ENCODE results near the gene SEMA4D. TPM values are rescaled to one million over a fixed set of nuclear protein-coding genes. Genes with fewer than 3 reads are reported as not detected.

SEMA4D gene
- total RNA-seq, 1 donor from 2014 or later, result 388 TPM

- intact Hi-C loops (cut with micrococcal nuclease), result loop anchor here (1.0 to 2.0 kb wide), 3 partner anchors 8 to 100 kb away; no protein-coding TSS in a partner anchor
Observed at GRCh38 chr9:89448821-89449220, 49.1 kb downstream of the SEMA4D start.

GRCh38 chr9:89448381-89448780 lies 49.5 kb downstream of the SEMA4D start:
- intact Hi-C loops (cut with micrococcal nuclease), result loop anchor here (1.0 to 2.0 kb wide), 2 partner anchors 88 to 100 kb away; no protein-coding TSS in a partner anchor

GRCh38 chr9:89447416-89447815 lies 50.5 kb downstream of the SEMA4D start:
- intact Hi-C loops (cut with micrococcal nuclease), result no loop called here

- intact Hi-C loops (cut with micrococcal nuclease), result no loop called here
Observed at GRCh38 chr9:89446961-89447310, 51.0 kb downstream of the SEMA4D start.

- intact Hi-C loops (cut with micrococcal nuclease), result no loop called here
Observed at GRCh38 chr9:89446261-89446960, 51.5 kb downstream of the SEMA4D start.

GRCh38 chr9:89445801-89446251 lies 52.1 kb downstream of the SEMA4D start:
- intact Hi-C loops (cut with micrococcal nuclease), result no loop called here

GRCh38 chr9:89444925-89445765 lies 52.8 kb downstream of the SEMA4D start:
- intact Hi-C loops (cut with micrococcal nuclease), result no loop called here

- intact Hi-C loops (cut with micrococcal nuclease), result no loop called here
Observed at GRCh38 chr9:89444274-89444673, 53.6 kb downstream of the SEMA4D start.

- intact Hi-C loops (cut with micrococcal nuclease), result no loop called here
Observed at GRCh38 chr9:89442981-89443814, 54.7 kb downstream of the SEMA4D start.

GRCh38 chr9:89442501-89442978 lies 55.4 kb downstream of the SEMA4D start:
- intact Hi-C loops (cut with micrococcal nuclease), result no loop called here

GRCh38 chr9:89441986-89442385 lies 55.9 kb downstream of the SEMA4D start:
- intact Hi-C loops (cut with micrococcal nuclease), result no loop called here

- intact Hi-C loops (cut with micrococcal nuclease), result no loop called here
Observed at GRCh38 chr9:89441655-89441970, 56.3 kb downstream of the SEMA4D start.

- intact Hi-C loops (cut with micrococcal nuclease), result no loop called here
Observed at GRCh38 chr9:89440951-89441654, 56.8 kb downstream of the SEMA4D start.

- intact Hi-C loops (cut with micrococcal nuclease), result no loop called here
Observed at GRCh38 chr9:89440548-89440947, 57.4 kb downstream of the SEMA4D start.

GRCh38 chr9:89440046-89440445 lies 57.9 kb downstream of the SEMA4D start:
- intact Hi-C loops (cut with micrococcal nuclease), result no loop called here

- intact Hi-C loops (cut with micrococcal nuclease), result no loop called here
Observed at GRCh38 chr9:89439571-89439970, 58.3 kb downstream of the SEMA4D start.

- intact Hi-C loops (cut with micrococcal nuclease), result no loop called here
Observed at GRCh38 chr9:89438194-89438593, 59.7 kb downstream of the SEMA4D start.

GRCh38 chr9:89437772-89438171 lies 60.1 kb downstream of the SEMA4D start:
- intact Hi-C loops (cut with micrococcal nuclease), result no loop called here

- intact Hi-C loops (cut with micrococcal nuclease), result no loop called here
Observed at GRCh38 chr9:89436963-89437625, 60.8 kb downstream of the SEMA4D start.

GRCh38 chr9:89436326-89436725 lies 61.6 kb downstream of the SEMA4D start:
- intact Hi-C loops (cut with micrococcal nuclease), result no loop called here

All from T-helper 1 cell treated with Interleukin-12 subunit alpha and Interleukin-12 subunit beta and Interleukin-4 antibody, amounts not matched to agents 30 ng/mL and 1 ng/mL, for 36 hours (primary cell).